HG02642 (cell line): ENCODE results near the gene LMAN2.
"Not testable (repeated sequence)": the region's sequence is repeated elsewhere in the genome, so short reads cannot be mapped to it uniquely, and the experiment has no call there.

Experiments
- ATAC-seq: cut with Tn5 transposase; IDR thresholded peaks from one replicate; pipeline ENCODE4 v1.9.1; 2021; ENCODE audit warnings: mild to moderate bottlenecking; ENCODE audit not compliant: unreplicated experiment, poor library complexity

Gene LMAN2

GRCh38 chr5:177380805-177381126 lies 29.3 kb upstream of the LMAN2 start:
- ATAC-seq: no peak

DNA sequence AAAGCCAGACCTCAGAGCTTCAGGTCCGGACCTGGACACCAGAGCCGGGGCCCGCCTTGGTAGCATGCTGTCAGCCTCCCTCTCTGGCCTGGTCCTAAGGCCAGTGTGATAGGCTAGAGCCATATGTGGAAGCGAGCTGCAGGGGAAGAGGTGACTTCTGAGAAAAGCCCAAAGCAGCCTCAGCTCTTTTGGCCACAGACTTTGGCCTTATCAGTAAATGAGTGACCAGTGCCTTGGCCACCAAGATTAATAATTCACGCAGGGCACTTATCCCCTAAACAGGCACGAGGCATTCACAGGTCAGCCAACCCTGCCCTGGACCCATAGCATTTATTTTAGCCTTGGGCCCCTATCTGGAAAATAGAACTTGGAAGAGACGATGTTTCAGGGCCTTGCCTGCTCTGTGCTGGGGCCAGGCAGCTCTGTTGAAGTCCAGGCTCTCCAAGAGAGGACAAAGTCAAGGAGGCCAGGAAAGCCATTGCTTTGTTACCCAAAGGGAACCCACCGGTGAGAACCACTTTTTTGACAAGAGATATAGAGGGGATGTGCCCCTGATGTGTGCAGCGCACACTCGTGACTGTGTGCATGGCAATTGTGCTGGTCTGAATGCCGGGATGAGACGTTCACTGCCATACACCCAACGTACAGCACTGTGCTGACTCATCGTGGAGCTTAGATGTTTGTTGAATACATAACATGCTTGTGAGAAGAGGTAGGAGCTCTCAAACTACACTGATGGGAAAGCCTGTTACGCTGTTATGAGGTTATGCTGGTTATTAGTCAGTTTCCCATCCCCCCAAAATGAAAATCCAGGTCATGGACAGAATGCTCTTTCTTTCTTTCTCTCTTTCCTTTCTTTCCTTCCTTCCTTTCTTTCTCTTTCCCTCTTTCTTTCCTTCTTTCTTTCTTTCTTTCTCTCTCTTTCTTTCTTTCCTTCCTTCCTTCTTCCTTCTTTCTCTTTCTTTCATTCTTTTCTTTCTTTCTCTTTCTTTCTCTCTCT lies 27.7 kb upstream of the LMAN2 start:
- no peak for ATAC-seq

- ATAC-seq: no peak
Measured at GRCh38 chr5:177377851-177378776, 26.6 kb upstream of the LMAN2 start.

DNA sequence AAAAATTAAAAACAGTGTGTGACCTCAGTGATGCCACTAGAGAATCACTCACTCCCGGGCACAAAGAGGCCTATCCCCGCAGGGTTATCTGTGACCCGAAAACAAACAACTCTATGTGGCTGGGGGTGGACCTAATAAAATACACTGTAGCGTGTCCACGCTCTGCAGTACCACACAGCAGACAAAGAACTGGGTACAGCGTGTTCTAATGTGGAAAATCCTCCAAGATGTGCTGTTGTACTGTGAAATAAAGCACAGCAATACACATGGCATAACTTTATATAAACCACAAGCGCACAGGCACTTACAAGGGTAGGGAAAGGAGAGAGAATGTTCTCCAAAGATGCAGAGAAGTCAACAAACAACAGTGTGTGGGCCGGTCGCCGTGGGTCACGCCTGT lies 24.6 kb upstream of the LMAN2 start:
- no peak for ATAC-seq

GRCh38 chr5:177375516-177375915 lies 24.0 kb upstream of the LMAN2 start:
- not testable (repeated sequence) for ATAC-seq

DNA sequence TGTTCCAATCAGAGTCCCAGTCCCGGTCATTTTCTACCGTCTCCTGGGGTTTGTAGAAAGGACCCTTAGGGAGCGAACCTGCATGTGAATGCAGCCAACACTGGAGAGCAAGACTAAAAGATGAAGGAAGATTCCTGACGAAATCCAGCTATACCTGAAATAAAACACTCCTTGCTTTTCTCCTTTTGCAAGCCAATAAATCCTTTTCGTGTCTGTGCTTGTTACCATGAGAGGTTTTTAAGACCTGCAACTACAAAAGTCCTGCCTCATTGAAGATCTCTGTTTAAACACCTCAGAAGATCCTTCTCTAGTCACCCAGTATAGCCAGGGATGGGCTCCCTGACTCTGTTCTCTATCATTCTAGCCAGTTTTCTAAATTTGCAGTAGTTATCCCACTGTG lies 22.7 kb upstream of the LMAN2 start:
- ATAC-seq: no peak

DNA sequence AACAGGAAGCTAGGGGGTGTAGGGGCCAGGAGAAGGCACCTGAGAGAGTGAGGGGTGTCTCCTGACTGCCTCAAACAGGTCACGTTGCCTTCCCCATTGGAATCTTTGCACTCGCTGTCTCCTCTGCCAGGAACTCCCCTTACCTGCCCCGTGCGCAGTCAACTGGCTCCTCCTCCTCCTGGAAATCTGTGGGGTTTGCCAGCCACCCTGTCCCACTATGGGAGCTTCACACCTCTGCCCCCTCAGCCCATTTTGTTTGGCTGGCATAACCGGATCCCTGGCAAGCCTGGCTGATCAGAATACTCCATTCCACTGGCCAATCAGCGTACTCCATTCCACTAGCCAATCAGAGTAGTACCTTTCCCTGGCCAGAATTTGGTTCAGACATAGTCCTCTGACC lies 22.3 kb upstream of the LMAN2 start:
- no peak for ATAC-seq

- no peak for ATAC-seq
Measured at GRCh38 chr5:177372910-177373309, 21.4 kb upstream of the LMAN2 start.

DNA sequence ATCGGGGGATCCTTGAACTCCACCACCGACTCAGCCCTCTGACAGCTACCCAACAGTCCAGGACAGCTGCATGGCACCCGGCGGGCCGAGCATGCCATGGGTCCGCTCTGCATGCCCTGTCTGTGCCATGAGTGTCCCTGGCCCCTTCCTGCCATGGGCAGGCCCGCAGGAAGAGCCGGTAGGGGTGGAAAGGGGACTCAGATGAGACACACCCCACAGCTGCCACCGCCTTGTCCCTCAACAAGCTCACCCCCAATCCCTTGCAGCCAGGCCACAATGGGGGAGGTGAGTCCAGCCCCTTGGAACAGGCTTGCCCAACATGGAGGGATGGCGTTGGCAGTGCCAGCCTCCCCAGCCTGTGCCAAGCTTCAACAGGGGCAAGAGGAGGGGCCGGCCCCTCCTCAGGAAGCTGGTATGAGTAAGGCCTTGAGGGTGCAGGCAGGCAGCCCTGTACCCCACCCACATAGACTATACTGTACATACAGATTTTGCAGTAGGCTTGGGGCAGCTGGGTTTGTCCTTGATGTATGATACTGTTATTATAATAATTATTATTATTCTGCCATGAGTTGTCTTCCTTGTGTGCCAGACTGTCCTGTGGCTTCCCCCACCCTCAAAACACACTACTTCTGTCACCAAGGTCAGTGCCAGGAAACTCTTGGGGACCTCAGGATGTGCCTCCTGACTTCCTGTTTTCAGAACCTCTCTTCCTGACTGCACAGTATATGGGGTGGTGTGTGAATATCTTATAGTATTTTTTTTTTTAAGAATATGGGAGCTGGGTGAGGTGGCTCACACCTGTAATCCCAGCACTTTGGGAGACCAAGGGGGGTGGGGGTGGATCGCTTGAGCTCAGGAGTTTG lies 20.8 kb upstream of the LMAN2 start:
- no peak for ATAC-seq

- ATAC-seq: no peak
Measured at GRCh38 chr5:177371120-177372033, 19.9 kb upstream of the LMAN2 start.

DNA sequence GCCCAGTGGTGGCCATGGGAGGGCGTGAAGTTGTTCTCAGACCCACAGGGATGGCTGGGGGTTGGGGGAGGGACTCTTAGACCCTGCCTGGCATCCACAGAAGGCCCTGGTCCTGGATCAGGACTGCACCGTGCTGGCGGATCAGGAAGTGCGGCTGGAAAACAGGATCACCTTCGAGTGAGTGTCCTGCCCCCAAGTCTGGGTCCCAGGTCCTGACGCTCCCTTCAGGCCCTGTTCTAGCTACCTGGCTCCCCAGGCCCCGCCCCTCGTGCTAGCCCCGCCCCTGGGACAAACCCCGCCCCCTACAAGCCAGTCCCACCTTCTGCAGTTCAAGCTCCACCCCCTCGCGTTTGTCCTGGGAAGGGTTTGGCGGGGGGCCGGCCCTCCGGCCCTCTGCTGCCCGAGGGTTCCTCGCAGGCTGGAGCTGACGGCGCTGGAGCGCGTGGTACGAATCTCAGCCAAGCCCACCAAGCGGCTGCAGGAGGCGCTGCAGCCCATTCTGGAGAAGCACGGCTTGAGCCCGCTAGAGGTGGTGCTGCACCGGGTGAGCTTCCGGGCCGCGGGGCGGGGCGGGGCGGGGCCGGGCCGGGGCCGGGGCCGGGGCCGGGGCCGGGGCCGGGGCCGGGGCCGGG lies 19.1 kb upstream of the LMAN2 start:
- no peak for ATAC-seq

DNA sequence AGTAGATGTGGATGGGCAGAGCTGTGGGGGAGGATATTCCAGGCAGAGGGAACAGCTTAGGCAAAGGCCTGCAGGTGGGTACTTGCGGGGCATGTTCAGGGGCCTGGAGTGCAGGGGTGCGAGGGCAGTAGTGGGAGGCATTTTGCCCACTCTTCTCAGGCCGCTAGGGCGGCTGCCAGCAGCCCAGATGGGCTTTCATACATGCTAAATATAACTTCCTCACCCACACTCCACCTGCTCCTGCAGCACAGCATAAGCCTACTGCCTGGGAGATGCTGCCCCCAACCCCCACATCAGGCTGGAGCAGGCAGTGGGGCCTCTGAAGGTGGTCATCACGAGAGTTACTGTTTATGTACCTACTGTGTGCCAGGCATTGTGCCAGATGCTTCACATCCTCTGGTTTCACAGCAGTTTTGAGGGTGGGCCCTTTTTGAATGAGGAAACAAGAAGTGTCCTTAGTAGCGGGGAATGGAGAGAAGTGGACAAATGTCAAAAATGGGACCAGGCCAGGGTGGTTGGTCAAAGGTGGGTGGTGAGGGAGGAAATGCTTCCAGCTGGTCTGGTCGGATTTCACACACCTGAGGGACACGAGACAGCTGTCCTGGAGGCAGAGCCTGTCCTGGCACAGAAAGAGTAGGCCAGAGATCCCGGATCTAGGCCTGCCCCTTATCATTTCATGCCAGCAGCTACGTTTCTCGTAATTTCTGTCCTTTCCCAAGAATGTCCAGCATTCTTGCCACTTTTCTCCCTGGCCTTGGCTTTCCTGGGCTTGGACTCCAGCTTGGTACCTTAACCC lies 18.4 kb upstream of the LMAN2 start:
- ATAC-seq: no peak

DNA sequence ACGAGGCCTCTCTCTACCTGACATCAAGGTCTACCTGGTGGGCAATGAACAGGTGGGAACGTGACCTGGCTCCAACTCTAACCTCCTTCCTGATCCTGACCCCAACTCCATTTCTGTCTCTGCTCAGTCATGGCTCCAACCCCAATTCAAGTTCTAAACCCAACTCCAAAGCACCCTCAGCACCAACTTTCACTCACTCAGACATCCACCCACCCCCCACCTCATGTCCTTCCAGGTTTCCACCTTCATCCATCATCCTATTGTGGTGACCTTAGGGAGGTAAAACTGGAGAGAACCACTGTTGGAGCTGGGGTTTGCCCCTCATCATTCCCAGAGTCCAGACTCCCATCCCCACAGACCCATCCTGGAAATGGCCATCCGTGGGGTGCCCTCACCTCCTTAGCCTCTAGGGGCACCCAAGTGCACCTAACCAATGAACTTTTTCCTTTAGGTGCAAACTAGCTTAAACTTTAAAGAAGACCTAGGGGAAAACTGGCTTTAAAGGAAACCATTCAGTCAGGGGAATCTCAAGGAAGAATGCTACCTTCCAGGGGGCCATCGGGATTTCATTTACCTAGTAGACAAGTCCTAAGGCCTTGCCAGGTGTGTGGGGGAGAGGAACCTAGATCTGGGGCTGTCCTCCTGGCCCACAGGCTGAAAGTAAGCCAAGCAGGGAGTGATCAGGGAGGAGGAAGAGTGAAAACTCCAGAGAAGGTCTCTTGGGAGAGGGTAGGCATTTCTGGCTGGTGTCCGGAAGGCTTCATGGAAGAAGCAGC lies 17.6 kb upstream of the LMAN2 start:
- no peak for ATAC-seq

GRCh38 chr5:177367981-177368868 lies 16.8 kb upstream of the LMAN2 start:
- no peak for ATAC-seq

DNA sequence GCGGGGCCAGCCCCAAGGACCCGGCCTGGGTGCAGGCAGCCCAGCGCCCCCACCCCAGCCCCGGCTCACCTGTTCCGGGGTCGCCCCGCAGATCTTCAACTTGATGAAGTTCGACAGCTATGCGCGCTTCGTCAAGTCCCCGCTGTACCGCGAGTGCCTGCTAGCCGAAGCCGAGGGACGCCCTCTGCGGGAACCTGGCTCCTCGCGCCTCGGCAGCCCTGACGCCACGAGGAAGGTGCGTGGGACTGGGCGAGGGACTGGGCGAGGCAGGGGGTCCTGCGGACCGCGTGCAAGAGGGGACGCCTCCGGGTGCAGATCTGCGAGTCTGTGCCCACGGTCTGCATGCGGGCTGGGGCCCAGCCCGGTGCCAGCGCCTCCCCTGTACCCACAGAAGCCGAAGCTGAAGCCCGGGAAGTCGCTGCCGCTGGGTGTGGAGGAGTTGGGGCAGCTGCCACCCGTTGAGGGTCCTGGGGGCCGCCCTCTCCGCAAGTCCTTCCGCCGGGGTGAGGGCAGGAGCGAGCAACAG lies 15.9 kb upstream of the LMAN2 start:
- no peak for ATAC-seq
